AG08395 (cell line): Measurements from ENCODE around the gene FRS3.
A peak's percentile ranks its signal among the peaks of the same experiment; 100 is the strongest.
"Not testable (repeated sequence)": the region's sequence is repeated elsewhere in the genome, so short reads cannot be mapped to it uniquely, and the experiment has no call there.

Experiments used
- DNase-seq: peaks from one replicate; pipeline ENCODE4 v3.0.0; 2012; ENCODE audit warnings: mixed read lengths, low spot score

Gene FRS3, protein sequence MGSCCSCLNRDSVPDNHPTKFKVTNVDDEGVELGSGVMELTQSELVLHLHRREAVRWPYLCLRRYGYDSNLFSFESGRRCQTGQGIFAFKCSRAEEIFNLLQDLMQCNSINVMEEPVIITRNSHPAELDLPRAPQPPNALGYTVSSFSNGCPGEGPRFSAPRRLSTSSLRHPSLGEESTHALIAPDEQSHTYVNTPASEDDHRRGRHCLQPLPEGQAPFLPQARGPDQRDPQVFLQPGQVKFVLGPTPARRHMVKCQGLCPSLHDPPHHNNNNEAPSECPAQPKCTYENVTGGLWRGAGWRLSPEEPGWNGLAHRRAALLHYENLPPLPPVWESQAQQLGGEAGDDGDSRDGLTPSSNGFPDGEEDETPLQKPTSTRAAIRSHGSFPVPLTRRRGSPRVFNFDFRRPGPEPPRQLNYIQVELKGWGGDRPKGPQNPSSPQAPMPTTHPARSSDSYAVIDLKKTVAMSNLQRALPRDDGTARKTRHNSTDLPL

DNA sequence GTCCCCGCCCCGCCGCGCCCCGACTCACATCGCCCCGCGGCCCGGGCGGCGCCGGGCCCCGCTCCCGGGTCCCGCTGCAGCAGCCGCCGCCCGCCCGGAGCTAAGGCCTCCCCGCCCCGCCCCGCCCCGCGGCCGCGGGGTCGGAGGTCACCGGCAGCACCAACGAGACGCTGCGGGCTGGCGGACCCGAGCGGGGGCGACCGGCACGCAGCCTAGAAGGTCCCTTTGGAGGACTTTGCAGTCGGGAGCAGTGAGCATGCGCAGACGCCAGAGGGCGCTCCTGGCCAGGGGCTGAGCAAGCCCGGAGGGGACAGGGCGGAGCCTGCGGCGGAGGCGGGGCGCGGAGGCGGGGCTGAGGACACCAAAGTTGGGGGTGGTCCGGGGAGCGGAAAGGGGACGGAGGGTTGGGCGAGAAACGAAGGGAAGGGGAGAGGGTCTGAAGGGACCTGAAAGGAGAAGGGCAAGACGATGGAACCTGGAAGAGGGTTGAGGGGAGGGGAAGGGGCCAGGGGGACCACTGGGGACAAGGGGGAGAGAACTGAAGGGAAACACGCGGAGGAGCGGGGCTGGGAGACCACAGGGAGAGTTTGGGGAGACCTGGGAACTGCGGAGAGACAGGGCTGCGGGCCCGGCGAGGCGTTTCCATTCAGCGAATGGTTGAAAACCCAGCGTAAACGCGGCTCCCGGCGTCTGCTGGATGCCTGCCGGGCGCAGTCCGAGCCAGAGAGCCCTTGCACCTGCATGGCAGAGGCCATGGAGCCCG lies at the start of gene FRS3:
Gene FRS3 (minus strand): TSS at position 113 of the 763 bp plus-strand sequence. CDS start 2,913 bp downstream, outside the sequence.
- DNase-seq, result peak; percentile 98

DNA sequence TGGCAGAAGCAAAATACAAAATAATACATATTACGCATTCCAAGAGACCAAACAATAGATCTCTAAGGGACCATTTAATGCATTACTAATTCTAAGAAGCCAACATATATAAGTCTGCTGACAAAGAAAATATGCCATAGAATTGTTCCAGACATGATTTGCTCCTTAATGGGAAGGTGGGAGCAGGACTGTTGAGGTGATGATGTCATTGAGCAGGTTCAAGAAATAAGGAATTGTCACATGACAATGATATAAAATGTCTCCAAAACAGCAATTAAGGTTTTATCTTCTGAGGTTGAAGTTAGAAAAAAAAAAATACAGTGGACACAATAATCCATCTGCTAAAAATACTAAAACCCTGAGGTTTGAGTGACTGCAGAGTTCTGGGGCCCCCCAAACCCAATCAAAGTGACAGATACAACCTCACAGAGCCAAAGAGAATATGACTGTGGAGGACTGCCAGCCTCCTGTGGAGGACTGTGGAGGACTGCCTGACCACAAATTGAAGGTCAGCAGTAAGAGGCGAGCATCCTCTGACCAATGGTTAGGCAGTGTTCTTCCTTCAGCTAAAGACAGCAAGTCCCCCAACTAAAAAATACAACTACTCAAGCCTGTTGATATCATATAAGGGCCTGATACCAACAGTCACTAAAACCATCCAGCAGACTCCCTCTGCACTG lies 46.8 kb upstream of the FRS3 start:
- DNase-seq, result no peak

DNA sequence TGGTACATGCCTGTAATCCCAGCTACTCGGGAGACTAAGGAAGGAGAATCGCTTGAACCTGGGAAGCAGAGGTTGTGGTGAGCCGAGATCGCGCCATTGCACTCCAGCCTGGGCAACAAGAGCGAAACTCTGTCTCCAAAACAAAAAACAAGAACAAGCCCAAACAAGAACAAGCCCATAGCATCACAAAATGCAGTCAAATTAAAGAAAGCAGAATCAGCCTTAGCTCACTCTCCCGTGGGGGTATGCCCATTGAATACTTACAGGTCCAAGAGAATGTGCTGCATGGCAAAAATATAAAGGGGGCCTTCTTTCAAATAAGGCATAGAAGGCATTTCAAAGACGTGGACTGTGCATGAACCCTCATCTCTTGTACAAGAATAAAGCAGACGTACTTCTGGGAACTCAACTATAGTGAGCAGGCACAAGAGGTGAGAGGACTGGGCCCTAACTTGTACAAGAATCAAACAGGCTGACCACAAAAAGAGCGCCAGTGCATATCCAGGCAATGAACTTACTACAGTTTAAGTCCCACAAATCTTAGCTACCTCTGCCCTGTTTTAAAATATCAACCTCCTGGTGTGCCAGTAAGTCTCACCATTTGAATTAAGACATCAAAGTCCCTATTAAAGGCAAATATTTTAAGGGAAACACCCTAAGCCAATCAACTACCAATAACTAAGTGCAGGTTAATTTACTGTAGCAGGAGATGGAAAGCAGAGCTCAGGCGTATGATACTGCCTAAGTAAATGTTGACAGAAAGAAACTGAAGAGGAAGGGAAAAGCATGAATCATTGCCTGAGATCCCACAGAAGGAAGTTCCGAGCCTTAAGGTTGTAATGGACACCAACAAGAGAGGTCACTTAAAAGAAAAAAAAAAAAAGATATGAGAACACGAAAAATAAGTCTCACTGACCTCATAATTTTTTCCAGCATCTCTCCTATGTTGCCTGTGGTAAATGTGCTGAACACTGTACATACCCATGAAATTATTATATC lies 45.2 kb upstream of the FRS3 start:
- no peak for DNase-seq

DNA sequence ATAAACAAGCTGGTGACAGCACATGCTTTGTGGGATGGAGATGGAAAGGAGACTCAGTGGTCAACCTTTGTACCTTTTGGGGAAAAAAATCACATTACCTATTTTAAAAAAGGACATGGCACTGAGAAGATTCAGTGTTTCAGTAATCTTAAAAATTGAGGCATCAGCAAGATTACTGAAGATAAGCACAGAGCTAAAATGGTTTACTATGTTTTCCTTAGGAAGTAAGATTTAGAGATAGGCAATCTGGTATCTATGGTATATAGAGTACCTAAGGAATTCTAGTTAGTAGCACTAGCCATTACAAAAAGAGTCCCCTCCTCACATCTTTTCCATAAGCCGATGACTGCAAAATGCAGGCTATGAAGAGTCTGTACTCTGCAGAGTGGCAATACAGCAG lies 43.5 kb upstream of the FRS3 start:
- no peak for DNase-seq

DNA sequence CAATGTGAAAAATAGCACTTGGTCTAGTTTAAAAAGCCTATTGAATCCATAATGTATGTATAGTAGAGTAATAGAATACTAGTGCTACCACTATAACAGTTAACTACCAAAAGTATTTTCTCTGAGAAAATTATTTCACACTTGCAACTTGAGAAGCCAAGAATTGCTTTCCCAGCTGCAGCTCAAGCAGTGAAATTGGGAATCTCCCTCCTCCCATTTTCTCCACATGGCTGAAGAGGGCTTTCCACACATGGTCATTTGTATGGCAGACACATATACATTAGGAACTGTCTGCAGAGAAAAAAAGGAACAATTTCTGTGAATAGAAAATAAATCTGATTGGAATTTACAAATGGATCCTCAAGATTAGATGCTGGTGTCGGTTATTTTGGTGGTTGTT lies 42.3 kb upstream of the FRS3 start:
- DNase-seq, result no peak

DNA sequence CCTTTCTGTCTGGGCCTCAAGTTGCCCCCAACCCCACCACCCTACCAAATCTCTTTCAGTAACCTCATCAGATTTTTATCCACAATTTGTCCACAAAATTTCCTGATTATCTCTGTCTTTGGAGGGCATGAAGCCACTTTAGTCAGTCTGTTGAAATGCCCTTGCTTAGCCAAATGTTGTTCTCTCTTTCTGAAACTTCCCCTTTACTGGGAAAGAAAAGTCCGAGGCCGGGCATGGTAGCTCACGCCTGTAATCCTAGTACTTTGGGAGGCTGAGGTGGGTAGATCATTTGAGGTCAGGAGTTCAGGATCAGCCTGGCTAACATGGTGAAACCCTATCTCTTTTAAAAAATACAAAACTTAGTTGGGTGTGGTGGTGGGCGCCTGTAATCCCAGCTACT lies 41.6 kb upstream of the FRS3 start:
- DNase-seq, result no peak

DNA sequence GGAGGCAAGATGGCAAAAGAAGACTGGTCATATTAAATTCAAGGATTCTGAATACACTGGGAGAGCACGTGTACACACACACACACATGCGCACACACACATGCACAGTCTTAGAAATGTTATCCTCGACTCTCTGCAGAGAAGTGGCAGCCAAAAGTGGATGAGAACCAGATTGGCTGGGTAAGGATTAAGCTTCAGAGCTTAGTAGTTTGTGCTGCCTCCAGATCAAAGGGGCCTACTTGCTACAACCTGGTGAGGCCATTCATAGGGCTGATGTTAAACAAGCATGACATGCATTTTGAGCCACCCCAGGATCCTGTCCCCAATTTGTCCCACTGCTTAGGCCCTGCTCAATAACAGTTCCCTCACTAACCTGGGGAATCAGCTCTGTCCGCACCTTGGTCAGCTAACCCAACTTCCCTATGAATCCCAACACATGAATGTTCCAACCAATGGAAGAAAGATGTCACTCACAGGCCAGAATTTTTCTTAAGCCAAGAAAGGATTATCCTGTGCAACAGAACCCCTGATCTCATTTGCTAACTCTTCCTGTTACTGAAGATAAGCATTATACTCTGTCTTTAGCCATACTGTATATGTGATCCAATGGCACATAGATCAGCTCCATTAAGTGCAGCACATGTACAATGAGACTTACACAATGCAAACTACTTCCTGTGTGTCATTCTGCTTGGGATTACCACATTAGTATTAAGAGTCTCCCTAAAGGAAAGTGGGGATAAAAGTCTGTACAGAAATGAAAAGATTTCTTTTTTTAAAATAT lies 38.8 kb upstream of the FRS3 start:
- no peak for DNase-seq

DNA sequence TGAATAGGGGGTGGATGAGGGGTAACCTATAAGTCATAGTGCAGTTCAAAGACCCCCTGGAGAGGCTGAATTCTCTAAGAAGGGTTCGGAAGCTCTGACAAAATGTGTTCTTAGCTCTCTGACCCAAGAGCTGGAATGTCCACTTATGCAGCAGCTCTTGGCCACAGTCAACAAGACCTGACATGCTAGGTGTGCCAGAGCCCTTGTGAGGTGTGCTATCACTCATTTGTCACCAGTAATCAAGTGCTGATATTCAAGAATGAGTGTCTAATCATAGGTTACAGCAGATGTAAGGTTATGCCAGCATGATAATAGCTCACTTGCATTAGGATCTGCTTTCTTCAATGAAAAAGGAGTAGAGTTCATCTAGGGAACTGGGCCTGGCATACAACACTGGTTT lies 35.9 kb upstream of the FRS3 start:
- DNase-seq, result no peak

DNA sequence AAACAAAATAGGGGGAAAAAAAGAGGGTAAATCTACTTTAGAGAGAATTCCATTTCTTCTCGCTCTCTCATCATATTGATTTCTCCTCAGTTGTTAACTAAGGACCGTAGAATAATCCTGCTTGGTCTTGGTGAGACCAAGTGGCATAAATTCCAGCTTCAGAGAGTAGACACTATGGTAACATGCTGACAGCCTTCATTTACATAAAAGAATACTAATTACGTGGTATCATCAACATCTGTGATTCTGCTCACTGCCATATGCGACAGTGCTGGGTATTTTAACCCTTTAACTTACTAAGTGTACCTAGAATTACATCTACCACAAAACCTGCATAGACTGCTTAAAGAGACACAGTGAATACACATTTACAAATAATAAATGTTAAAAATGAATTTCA lies 34.9 kb upstream of the FRS3 start:
- no peak for DNase-seq

DNA sequence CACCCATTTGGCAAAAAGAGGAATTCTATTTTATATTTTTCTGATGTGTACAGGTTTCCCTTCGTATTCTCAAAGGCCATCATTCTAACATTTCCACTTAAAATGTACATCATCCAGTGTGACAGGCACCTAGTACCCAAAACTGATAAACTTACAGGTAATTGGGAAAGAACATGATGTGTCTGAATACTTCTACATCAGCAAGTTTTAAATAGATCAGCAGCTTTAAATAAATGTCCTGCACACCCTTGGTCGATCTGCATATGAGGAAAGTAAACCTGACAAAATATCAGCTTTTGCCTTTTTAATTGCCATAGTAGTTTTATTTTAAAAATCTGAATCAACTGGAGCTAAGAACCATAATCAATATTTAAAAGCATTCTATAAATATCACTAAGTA lies 34.3 kb upstream of the FRS3 start:
- no peak for DNase-seq

DNA sequence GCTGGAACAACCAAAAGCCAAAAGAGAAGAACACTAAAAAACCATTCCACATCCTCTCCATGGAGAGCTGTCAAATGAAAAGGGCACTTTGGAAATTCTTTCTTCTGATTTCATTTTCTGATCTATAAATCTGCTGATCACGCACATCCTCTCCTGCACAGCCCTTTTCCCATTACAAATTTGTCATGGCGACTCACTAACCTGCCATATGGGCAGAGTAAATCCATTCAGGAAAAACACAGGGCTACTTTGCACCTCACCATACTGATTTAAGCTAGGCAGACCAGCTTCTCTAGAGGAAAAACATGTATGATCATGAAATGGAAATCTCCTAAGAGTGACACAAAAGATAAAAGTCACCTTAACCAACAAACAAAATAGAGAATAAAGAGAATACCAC lies 33.8 kb upstream of the FRS3 start:
- DNase-seq, result no peak

DNA sequence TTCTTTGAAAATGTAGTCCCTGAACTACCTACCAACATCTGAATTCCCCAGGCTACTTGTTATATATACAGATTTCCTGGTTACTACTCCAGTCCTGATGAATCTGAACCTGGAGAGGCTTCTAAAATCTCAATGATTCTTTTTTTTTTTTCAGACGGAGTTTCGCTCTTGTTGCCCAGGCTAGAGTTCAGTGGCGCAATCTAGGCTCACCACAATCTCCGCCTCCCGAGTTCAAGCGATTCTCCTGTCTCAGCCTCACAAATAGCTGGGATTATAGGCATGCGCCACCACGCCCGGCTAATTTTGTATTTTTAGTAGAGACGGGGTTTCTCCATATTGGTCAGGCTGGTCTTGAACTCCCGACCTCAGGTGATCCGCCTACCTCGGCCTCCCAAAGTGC lies 32.2 kb upstream of the FRS3 start:
- not testable (repeated sequence) for DNase-seq

DNA sequence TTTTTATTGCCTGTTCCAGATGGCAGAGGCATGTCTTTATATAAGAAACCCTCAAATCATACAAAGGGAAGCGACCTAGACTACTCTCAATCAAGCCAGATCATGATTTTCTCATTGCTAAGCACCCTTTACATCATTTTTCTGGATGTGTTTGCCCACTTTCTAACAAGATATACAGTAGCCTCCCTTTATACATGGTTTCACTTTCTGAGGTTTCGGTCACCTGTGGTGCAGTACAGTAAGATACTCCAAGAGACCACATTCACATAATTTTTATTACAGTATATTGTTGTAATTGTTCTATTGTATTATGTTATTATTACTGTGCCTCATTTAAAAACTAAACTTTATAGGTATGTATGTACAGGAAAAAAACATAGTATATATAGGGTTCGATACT lies 31.4 kb upstream of the FRS3 start:
- DNase-seq, result no peak

DNA sequence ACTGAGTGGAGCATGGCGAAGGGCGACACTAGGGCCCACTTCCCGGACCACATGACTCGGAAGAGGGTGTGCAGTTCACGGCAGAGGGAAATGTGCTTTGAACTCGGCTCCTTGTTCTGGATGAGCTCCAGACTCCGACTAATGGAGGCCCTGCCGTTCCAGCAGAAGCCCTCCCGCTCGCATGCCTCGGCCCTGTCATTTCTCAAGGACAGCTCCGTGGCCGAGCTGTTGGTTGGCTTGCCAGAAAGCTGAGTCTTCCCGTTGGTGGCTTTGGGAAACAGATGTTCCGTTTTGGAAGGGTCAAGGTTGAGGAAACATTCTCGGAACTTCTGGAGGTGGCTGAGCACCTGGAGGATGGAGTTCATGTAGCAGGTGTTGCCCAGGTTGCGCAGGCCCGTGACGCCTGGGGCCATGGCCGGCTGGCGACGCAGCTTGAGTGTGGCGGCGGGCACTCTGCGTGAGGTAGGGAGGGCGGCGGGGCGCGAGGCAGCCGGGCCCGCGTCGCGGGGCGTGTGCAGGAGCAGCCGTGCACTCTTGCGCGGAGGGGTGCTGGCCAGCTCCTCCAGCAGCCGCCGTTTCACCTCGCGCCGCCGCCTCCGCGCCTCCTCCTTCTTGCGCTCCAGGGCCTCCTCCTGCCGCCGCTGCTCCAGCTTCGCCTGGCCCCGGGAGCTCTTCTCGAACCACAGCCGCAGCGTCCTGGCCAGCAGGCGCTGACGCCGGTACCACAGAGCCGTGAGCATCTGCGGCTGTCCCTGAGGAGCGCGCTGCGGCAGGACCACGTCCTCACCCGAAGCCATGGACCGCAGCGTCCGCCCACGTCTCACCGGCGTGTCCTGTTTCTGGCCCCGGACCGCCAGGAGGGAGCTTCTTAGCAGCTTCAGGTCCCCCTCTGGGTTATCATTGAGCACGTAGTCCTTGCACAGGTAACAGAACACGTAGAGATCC lies 26.4 kb upstream of the FRS3 start:
- no peak for DNase-seq

DNA sequence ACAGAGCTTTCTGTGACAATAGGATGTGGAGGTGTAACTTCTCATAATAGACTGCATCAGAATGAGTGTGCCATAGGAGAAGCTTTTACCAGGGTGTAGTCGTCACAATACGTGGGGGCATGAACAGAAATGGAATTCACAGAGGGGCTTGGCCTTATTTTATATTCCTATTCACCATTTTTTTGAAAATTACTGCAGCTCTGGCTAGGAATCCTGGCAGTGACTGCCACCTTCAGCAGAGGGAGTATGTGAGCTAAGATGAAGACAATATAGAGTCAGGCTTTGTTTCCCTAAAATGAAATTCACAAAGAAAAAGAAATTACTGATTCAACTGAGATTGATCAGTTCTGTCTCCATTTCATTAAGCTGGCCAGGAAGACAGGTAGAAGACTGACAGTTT lies 21.7 kb upstream of the FRS3 start:
- DNase-seq, result peak; percentile 15

DNA sequence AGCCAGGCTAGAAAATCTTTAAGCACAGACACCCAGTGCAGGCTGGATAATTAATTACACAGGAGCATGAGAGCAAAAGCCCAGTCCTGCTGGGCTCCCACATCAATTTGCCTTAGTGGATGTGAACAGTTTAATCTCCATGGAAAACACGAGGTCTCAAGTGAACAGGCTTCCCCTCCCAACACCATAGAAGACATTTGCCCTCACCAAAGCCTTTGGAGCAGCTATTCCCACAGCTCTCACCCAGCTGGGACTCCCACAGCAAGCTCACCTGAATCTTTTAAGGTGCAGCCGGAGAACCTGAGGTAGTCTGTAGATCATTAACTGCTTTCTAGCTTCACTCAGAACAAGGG lies 19.8 kb upstream of the FRS3 start:
- DNase-seq, result no peak

DNA sequence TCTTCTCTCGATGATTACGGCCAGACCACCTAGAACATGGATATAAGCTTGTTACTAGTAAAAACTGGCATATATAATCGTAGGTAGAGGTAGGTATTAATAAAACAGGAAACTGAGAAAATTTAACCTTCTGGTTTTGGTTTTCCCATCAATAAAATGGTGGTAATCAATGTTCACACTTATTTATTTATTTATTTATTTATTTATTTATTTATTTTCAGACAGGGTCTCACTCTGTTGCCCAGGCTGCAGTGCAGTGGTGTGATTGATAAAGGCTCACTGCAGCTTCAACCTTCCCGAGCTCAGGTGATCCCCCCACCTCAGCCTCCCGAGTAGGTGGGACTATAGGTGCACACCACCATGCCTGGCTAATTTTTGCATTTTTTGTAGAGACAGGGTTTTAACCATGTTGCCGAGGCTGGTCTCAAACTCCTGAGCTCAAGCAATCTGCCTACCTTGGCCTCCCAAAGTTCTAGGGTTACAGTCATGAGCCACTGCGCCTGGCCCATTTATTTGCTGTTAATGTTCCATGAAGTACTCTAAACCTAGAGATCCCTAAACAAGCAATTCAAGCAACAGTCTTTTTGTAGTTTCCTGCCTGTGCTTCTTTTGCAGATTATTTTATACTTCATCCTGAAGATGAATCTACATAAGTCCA lies 19.3 kb upstream of the FRS3 start:
- no peak for DNase-seq

DNA sequence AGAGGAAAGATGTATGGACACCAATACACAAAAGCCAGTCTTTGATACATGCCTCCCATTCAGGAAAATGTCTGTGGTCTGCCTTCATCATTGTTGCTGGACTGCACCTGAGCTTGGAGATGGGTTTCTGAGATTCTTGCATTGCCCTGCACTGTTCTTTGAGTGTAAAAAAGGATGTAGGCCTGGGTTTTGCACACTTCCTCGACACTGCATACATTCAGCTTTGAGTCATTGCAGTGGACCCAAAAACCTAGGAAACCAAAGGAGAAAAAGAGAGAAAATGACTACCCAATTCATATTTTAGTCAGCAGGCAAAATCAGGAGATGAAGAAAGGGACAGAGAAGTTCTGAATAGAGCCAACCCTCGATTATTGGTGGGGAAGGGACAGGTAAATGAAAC lies 16.8 kb upstream of the FRS3 start:
- DNase-seq, result no peak

DNA sequence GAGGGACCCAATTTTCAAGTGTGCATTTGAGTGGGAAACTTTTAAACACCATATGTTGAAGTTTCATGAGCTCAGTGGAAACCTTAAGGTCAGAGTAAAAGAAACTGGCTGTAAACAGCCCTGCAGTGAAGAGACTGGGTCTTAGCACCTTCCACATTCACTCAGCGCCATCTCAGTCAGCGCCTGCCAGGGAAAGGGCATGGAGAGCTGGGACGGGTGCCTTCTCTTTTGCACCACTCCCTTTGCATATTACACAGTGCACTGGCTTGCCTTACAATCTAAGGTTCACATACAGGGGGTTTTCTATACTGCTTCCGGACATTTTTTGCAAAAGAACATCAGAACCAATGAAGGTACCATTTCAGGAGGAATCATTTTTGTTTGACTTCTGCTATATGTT lies 12.3 kb upstream of the FRS3 start:
- no peak for DNase-seq
